SK-N-MC (cell line): ENCODE results near the gene AMZ1.

Source experiments
- EZH2 ChIP-seq: fragments of 200-600 bp; sonication (generic); IDR thresholded peaks from one replicate; pipeline ENCODE4 v1.6.1; 2017; ENCODE audit warnings: antibody characterized with exemption
- POLR2AphosphoS5 ChIP-seq: IDR thresholded peaks from 2 replicates; pipeline ENCODE4 v1.6.1; 2012; ENCODE audit warnings: mild to moderate bottlenecking, low read depth, low read length, borderline replicate concordance

DNA sequence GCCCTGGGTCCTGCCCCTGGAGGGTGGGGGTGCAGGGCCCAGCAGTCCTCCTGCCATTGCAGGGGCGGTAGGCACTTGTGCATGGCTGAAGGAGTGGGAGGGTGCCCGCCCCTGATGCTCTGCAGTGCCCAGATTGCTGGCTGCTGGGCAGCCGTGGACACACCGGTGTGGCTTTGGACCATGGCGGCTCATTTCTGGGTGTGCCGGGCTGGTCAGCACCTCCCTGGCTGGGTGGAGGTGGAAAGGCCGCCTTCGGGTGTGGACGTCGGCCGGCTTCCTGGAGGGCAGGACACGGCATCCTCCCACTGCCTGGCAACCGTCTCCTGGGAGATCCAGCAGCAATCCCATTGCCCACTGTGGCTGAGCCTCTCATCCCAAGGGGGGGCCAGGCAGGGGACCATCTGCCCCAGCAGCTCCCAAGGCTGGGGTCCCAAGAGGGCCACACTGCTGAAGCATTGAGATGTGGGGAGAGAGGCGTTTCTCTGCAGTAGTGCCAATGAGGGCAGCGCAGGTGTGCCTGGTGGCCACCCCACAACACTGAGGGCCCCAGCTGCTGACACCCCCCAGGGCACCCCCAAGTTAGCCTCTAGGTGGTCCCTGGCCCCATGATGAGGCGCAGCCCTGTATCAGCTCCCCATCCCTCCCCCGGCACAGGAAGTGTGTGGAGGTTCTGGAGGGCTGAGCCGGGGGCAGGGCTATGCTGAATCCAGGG, 43.3 kb upstream of the AMZ1 start:
- TF ChIP-seq EZH2 (no peak), POLR2AphosphoS5 (no peak)
